ENCODE measurements around the gene DIP2C.
"Not testable (repeated sequence)": the region's sequence is repeated elsewhere in the genome, so short reads cannot be mapped to it uniquely, and the experiment has no call there.

Gene DIP2C

GRCh38 chr10:614139-614711 lies 75.2 kb downstream of the DIP2C start:
- H3K27ac ChIP-seq = peak overlapping the region; percentile 63

GRCh38 chr10:613271-614138 lies 76.0 kb downstream of the DIP2C start:
- TF ChIP-seq CTCF (conservative IDR thresholded peaks at IDR 0.05) = no peak
- TF ChIP-seq ZFX (IDR thresholded peaks at IDR 0.05) = no peak
- H3K27ac ChIP-seq = peak overlapping the region; percentile 63

More at GRCh38 chr10:614139-614711, 75.2 kb downstream of the DIP2C start:
- TF ChIP-seq CTCF (conservative IDR thresholded peaks at IDR 0.05) = no peak
- TF ChIP-seq ZFX (IDR thresholded peaks at IDR 0.05) = no peak

- TF ChIP-seq ZFX (IDR thresholded peaks at IDR 0.05) = no peak
- no peak for TF ChIP-seq CTCF (conservative IDR thresholded peaks at IDR 0.05)
- peak overlapping the region; percentile 63 for H3K27ac ChIP-seq
These were observed 76.8 kb downstream of the DIP2C start for GRCh38 chr10:612696-613095.

- not testable (repeated sequence) for H3K27ac ChIP-seq
These were observed 78.7 kb downstream of the DIP2C start for GRCh38 chr10:610642-611305.

GRCh38 chr10:609868-610545 lies 79.5 kb downstream of the DIP2C start:
- TF ChIP-seq ZFX (IDR thresholded peaks at IDR 0.05) (no peak), CTCF (conservative IDR thresholded peaks at IDR 0.05) (no peak)
- no peak overlapping the region for H3K27ac ChIP-seq

- no peak overlapping the region for H3K27ac ChIP-seq
- no peak for TF ChIP-seq ZFX (IDR thresholded peaks at IDR 0.05)
- TF ChIP-seq CTCF (conservative IDR thresholded peaks at IDR 0.05) = no peak
These were observed 80.2 kb downstream of the DIP2C start for GRCh38 chr10:609262-609658.

DNA sequence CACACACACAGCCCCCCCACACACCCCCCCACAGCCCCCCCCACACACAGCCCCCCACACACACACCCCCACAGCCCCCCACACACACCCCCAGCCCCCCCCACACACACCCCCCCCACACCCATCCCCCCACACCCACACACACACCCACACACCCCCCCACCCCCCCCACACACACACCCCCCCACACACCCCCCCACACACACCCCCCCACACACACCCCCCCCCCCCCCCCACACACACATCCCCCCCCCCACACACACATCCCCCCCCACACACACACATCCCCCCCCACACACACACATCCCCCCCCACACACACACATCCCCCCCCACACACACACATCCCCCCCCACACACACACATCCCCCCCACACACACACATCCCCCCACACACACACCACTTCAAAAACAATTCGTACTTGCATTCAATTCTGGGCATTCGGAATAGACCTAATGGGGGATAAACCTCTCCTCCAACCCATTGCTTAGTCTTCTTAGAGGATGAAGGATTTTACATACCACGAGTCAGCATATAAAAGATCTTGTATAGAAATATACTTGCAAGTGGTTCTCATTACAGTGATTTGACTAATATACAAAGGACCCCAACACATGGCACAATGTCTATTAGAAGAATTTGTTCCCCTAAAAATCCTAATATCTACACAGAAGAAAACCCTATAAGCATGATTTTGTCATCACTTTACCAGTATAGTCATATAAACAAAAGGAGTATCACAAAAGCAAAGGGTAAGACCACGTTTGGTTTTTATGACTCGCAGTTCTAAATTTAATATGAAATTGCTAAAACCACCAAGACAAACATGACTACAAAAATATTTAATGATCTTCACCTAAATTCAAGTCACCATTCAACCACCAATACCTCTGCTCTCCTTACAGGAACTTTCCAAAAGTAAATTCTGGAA lies 80.9 kb downstream of the DIP2C start:
- H3K27ac ChIP-seq = no peak overlapping the region
- no peak for TF ChIP-seq CTCF (conservative IDR thresholded peaks at IDR 0.05)
- no peak for TF ChIP-seq ZFX (IDR thresholded peaks at IDR 0.05)
